ENCODE measurements around the gene MNT.

DNA sequence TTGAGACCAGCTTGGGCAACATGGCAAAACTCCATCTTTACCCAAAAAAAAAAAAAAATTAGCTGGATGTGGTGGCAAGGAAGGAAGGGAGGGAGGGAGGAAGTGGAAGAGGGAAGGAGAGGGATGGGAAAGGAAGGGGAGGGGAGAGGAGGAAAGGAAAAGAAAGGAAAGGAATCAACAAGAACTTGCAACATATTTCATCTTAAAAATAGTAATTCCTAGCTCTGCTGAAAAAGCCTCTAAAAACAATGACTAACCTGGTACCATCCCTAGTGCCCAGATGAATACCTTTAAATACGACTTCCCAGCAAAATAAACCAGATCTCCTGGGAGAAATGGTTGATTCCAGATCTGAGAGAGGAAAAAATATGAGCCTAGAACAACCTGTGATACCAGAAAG, 27.1 kb upstream of the MNT start:
- TF ChIP-seq, protein P1, sequence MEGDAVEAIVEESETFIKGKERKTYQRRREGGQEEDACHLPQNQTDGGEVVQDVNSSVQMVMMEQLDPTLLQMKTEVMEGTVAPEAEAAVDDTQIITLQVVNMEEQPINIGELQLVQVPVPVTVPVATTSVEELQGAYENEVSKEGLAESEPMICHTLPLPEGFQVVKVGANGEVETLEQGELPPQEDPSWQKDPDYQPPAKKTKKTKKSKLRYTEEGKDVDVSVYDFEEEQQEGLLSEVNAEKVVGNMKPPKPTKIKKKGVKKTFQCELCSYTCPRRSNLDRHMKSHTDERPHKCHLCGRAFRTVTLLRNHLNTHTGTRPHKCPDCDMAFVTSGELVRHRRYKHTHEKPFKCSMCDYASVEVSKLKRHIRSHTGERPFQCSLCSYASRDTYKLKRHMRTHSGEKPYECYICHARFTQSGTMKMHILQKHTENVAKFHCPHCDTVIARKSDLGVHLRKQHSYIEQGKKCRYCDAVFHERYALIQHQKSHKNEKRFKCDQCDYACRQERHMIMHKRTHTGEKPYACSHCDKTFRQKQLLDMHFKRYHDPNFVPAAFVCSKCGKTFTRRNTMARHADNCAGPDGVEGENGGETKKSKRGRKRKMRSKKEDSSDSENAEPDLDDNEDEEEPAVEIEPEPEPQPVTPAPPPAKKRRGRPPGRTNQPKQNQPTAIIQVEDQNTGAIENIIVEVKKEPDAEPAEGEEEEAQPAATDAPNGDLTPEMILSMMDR (optimal IDR thresholded peaks at IDR 0.05 in 1 of 3, IDR thresholded peaks at IDR 0.05 in 1 of 3, conservative IDR thresholded peaks at IDR 0.05 in 1 of 3; ENCODE audit: extremely low read depth in 1 of 3, insufficient read depth in 2 of 3, low read length in 3 of 3): no peak
- TF ChIP-seq EZH2 (IDR thresholded peaks at IDR 0.05; ENCODE audit: low read length): no peak

All from keratinocyte (primary cell).